Epithelial cell of esophagus (primary cell): ENCODE results near the gene IKZF1.
"Not testable (repeated sequence)": the region's sequence is repeated elsewhere in the genome, so short reads cannot be mapped to it uniquely, and the experiment has no call there.

Source experiments
- DNase-seq: peaks from one replicate; pipeline ENCODE4 v3.0.0; 2010; ENCODE audit warnings: low read depth
- H3K4me3 ChIP-seq: 2 replicates; pipeline ENCODE4 v1.5.1; 2011; ENCODE audit warnings: mild to moderate bottlenecking, low read length, control low read depth
- TF ChIP-seq, protein P1 (sequence below): IDR thresholded peaks from 2 replicates; pipeline ENCODE4 v1.5.1; 2011; ENCODE audit warnings: low read depth, mild to moderate bottlenecking, low read length, control low read depth, inconsistent platforms; ENCODE audit not compliant: insufficient read depth; ENCODE audit errors: missing control alignments

Gene IKZF1

DNA sequence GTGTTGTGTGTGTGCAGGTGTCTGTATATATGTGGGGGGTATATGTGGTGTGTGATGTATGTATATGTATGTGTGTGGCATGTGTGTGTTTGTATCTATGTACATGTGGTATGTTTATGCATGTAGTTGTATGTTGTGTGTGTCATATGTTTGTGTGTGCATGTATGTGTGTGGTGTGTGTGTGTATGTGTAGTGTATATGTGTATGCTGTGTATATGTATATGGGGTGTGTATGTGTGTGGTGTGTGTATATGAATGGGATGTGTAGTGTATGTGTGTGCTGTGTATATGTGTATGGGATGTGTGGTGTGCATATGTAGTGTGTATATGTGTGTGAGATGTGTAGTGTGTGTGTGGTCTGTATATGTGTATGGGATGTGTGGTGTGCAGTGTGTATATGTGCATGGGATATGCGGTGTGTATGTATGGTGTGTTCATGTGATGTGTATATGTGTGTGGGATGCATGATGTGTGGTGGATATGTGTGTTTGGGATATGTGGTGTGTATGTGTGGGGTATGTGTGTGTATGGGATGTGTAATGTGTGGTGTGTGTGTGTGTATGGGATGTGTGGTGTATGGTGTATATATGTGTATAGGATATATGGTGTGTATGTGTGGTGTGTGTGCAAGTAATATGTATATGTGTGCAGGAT, 30.0 kb downstream of the IKZF1 start:
- TF ChIP-seq, protein P1, sequence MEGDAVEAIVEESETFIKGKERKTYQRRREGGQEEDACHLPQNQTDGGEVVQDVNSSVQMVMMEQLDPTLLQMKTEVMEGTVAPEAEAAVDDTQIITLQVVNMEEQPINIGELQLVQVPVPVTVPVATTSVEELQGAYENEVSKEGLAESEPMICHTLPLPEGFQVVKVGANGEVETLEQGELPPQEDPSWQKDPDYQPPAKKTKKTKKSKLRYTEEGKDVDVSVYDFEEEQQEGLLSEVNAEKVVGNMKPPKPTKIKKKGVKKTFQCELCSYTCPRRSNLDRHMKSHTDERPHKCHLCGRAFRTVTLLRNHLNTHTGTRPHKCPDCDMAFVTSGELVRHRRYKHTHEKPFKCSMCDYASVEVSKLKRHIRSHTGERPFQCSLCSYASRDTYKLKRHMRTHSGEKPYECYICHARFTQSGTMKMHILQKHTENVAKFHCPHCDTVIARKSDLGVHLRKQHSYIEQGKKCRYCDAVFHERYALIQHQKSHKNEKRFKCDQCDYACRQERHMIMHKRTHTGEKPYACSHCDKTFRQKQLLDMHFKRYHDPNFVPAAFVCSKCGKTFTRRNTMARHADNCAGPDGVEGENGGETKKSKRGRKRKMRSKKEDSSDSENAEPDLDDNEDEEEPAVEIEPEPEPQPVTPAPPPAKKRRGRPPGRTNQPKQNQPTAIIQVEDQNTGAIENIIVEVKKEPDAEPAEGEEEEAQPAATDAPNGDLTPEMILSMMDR = no peak
- no peak for DNase-seq
- H3K4me3 ChIP-seq = no peak overlapping the region

DNA sequence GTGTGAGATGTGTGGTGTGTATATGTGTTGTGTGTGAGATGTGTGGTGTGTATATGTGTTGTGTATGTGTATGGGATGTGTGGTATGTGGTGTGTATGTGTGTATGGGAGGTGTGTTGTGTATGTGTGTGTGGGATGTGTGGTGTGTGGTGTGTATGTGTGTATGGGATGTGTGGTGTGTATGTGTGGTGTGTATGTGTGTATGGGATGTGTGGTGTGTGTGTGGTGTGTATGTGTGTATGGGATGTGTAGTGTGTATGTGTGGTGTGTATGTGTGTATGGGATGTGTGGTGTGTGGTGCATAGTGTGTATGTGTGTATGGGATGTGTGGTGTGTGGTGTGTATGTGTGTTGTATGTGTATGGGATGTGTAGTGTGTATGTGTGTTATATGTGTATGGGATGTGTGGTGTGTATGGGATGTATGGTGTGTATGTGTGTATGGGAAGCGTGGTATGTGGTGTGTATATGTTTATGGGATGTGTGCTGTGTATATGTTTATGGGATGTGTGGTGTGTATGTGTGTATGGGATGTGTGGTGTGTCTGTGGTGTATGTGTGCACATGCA, 30.8 kb downstream of the IKZF1 start:
- DNase-seq = no peak
- TF ChIP-seq, protein P1 = no peak
- H3K4me3 ChIP-seq = no peak overlapping the region

DNA sequence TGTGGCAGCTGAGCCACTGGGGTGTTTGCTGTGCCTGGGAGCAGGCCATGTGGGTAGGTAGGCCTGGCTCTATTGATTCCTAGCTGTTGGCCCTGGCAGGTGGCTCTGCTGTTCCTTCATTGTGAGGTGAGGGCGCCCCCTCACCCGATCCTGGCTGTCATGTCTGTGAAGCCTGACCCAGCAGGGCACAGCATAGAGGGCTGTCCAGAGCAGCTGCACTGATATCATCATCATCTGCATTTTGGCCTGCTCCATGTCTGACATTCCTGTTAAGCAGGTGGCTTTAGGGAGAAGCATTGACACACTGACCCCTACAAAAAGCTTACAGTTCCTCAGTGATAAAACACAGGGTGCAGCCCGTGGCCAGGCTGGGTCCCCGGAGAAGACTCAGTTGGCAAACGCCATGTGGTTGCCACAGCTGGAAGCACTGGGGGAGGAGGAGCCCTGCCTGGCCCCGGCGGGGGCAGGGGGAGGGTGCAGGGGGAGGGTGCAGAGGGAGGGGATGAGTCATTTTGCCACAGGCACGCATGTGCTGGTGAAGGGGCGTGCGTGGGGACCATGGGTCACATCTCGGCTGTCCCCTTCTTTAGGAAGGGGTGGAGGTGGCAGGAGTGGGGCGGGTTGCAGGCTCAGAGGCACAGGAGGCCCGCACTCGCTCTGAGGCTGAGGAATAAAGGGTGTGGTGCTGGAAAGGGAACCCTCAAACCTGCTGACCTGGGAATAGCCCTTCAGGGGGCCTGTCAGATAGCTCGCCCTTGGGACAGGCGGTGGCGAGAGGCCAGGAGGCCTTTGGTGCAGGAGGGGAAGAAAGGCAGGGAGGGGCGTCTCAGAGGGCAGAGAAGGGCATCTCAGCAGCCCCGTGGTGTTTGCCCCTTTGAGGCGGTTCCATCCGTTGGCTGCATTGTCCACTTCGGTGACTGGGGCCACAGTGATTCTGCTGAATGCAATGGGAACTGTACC, 31.6 kb downstream of the IKZF1 start:
- H3K4me3 ChIP-seq = no peak overlapping the region
- no peak for DNase-seq
- TF ChIP-seq, protein P1 = no peak

DNA sequence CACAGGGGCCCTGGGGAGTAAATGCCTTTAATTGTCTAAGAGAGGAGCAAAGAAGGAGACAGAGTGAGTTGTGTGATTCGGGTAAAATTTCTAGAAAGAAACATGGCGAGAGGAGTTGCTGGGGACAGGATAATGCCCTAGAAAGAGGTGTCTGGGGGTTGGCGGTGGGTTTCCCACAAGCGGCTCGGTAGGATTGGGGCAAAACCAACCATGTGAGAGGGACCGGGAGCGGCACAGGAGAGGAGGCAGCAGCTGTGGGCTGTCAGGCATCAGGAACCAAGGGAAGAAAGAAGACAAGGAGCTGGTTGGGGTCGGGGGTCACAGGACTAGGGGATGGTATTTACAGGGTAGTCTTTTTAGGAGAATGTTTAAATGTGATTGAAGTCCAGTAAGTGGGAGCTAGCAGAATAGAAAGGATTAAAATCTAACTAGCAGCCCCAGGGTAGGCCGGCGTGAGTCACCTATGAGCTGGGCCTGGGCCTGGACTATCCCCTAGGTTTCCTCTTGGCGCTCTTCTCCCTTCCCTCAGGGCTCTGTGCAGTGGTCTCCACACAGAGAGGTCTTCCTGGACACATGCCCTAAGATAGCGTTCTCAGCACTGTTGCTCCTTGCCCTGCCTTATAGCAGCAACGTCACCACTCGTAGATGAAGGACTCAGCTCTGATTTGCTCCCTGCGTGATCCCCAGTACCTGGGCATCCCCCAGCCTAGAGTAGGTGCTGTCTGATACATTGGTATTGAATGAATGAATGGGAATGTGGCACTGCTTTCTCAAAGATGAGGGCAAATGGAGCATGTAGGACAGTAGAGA, 32.6 kb downstream of the IKZF1 start:
- no peak for DNase-seq
- TF ChIP-seq, protein P1 = no peak
- H3K4me3 ChIP-seq = no peak overlapping the region

DNA sequence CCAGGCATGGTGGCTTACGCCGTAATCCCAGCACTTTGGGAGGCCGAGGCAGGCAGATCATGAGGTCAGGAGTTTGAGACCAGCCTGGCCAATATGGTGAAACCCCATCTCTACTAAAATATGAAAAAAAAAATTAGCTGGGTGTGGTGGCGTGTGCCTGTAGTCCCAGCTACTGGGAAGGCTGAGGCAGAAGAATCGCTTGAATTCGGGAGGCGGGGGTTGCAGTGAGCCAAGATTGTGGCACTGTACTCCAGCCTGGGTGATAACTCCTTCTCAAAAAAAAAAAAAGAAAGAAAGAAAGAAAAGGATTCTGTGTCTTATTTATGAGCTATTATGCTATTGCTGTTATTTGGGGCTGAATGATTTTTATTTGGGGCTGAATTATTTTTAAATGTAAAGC, 35.0 kb downstream of the IKZF1 start:
- not testable (repeated sequence) for DNase-seq, H3K4me3 ChIP-seq

DNA sequence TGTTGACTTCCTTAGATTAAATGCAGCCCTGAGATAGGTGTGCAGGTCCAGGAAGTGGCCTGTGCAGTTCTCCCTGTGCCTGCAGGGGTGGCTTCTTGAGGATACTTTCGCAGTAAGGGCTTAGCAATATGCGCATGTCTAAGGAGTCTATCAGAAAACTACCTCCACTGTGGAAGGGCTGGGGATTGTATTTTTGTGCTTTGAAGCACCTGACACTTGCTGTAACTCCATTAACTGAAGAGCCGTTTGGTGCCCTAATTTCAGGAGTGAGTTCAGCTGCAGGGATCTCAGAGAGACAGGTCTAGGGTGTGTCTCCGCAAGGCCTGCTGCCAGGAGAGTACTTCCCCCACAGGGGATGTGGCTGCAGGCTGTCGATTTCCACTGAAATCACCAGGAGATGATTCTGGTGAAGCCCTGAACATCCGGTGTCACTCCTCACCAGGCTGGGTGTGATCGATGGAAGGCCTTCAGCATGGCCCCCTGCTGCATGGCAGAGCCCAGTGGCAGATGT, 35.5 kb downstream of the IKZF1 start:
- H3K4me3 ChIP-seq = no peak overlapping the region
- TF ChIP-seq, protein P1 = no peak
- no peak for DNase-seq
